ENCODE measurements around the gene CACNA1A.

- no peak for TF ChIP-seq POLR2A (IDR thresholded peaks at IDR 0.05)
- TF ChIP-seq CTCF (IDR thresholded peaks at IDR 0.05): no peak
These were observed 196.4 kb downstream of the CACNA1A start for GRCh38 chr19:13309864-13310263.

Data from esophagus squamous epithelium (tissue), 4 donors.